Measurements from ENCODE around the gene GKN1. TPM values are rescaled to one million over a fixed set of nuclear protein-coding genes. Genes with fewer than 3 reads are reported as not detected.

The GKN1 gene
- total RNA-seq, 1 experiment from 2014 or later = not detected

GRCh38 chr2:69020496-69021426 lies 46.3 kb downstream of the GKN1 start:
- Histone ChIP-seq H3K4ac (ENCODE audit: low read depth, low read length) (no peak overlapping the region), H4K5ac (ENCODE audit: insufficient read length, low read depth, low read length) (no peak overlapping the region), H2BK15ac (ENCODE audit: low read depth, low read length) (no peak overlapping the region), H3K27me3 (ENCODE audit: insufficient read depth, low read length) (no peaks in the 10 kb centered on the region), H2BK20ac (ENCODE audit: low read depth, low read length, poor library complexity, severe bottlenecking) (no peak overlapping the region), H3T11ph (ENCODE audit: low read length) (no peak overlapping the region), H3K14ac (ENCODE audit: insufficient read depth, low read length) (no peak overlapping the region), H3K9ac (ENCODE audit: extremely low read depth, insufficient read length, low read length) (no peak overlapping the region), H3K9me3 (ENCODE audit: control insufficient read depth, low read depth, low read length) (no peaks in the 10 kb centered on the region), H3K79me2 (ENCODE audit: insufficient read depth, low read length) (peaks cover 2% of the 10 kb centered on the region; the same call in 1 of the 2 replicates), H3K18ac (ENCODE audit: insufficient read length, low read depth, low read length) (no peak overlapping the region), H4K8ac (replicated peaks; ENCODE audit: insufficient read length, low read depth, low read length) (no peak overlapping the region), H3K56ac (ENCODE audit: insufficient read length, low read depth, low read length) (no peak overlapping the region), H3K27ac (ENCODE audit: insufficient read length, low read depth, low read length) (no peak overlapping the region), H3K4me2 (ENCODE audit: insufficient read depth, insufficient read length, low read length) (no peak overlapping the region), H2AK5ac (ENCODE audit: insufficient read length, low read length) (no peak overlapping the region), H4K91ac (ENCODE audit: insufficient read length, low read depth, low read length) (no peak overlapping the region), H2BK120ac (ENCODE audit: low read depth, low read length, poor library complexity, severe bottlenecking) (no peak overlapping the region), H2BK12ac (ENCODE audit: insufficient read length, low read depth, low read length) (no peak overlapping the region), H3K23me2 (ENCODE audit: insufficient read length, low read depth, low read length, poor library complexity, severe bottlenecking) (no peaks in the 10 kb centered on the region), H3K79me1 (ENCODE audit: insufficient read depth, low read depth, low read length, poor library complexity, severe bottlenecking) (peaks cover 3% of the 10 kb centered on the region), H3K23ac (ENCODE audit: insufficient read length, low read depth, low read length) (no peak overlapping the region), H2BK5ac (ENCODE audit: insufficient read length, low read length) (no peak overlapping the region), H4K20me1 (ENCODE audit: control insufficient read depth, insufficient read depth, insufficient read length) (no peaks in the 10 kb centered on the region), H2AFZ (ENCODE audit: low read length) (no peak overlapping the region), H3K4me1 (ENCODE audit: insufficient read depth, low read length) (0 out of 2 replicates have a peak, but pooled peaks cover 2% of the 10 kb centered on the region)
- H3K4me3 Mint-ChIP-seq = no peak overlapping the region
- 0 out of 7 replicates have a peak, but pooled peaks cover 0 to 2% (median 0%) of the 10 kb centered on the region in 3 experiments for H3K36me3 Mint-ChIP-seq (ENCODE audit: insufficient read depth in 1 of 3, low read depth in 3 of 3)
- peaks cover 9 to 24% of the 10 kb centered on the region in 2 experiments for H3K4me1 Mint-ChIP-seq
- DNase-seq = no peak
- TF ChIP-seq CTCF (conservative IDR thresholded peaks at IDR 0.05) = no peak
- H3K27ac Mint-ChIP-seq = no peak overlapping the region
- no CpG with 5 or more reads among the region's 8 CpGs for WGBS (ENCODE audit: extremely low coverage, insufficient read length, low lambda C conversion rate)
- no peaks in the 10 kb centered on the region for H3K9me3 Mint-ChIP-seq
- no peaks in the 10 kb centered on the region for H3K27me3 Mint-ChIP-seq (ENCODE audit: low read depth)
